ENCODE measurements around the gene FOXK2.
A peak's percentile ranks its signal among the peaks of the same experiment; 100 is the strongest.

Gene FOXK2

GRCh38 chr17:82648742-82649331 is 129.3 kb downstream of the FOXK2 start:
- H3K9me3 ChIP-seq (ENCODE audit: control insufficient read depth, low read length), result no peaks in the 10 kb centered on the region
- DNase-seq, result peak in 1 of 3 donors; percentile 48
- H3K4me3 ChIP-seq (ENCODE audit: insufficient read depth, low read depth, low read length, poor library complexity, severe bottlenecking), result no peak overlapping the region
- H3K27me3 ChIP-seq (replicated peaks; ENCODE audit: control insufficient read depth, insufficient read depth, low read length, poor library complexity, severe bottlenecking), result no peaks in the 10 kb centered on the region
- no peak overlapping the region for H3K27ac ChIP-seq (ENCODE audit: insufficient read depth, low read length, poor library complexity, severe bottlenecking)
- H3K36me3 ChIP-seq (ENCODE audit: control insufficient read depth, insufficient read depth, low read length), result peaks cover 6% of the 10 kb centered on the region
- peaks cover 17% of the 10 kb centered on the region for H3K4me1 ChIP-seq (ENCODE audit: control insufficient read depth, insufficient read depth, low read length, poor library complexity, severe bottlenecking)

- no peak for DNase-seq
- no peak overlapping the region for H3K4me3 ChIP-seq (ENCODE audit: insufficient read depth, low read depth, low read length, poor library complexity, severe bottlenecking)
- no peaks in the 10 kb centered on the region for H3K9me3 ChIP-seq (ENCODE audit: control insufficient read depth, low read length)
- H3K27me3 ChIP-seq (replicated peaks; ENCODE audit: control insufficient read depth, insufficient read depth, low read length, poor library complexity, severe bottlenecking), result no peaks in the 10 kb centered on the region
- H3K27ac ChIP-seq (ENCODE audit: insufficient read depth, low read length, poor library complexity, severe bottlenecking), result no peak overlapping the region
- H3K36me3 ChIP-seq (ENCODE audit: control insufficient read depth, insufficient read depth, low read length), result no peaks in the 10 kb centered on the region
- H3K4me1 ChIP-seq (ENCODE audit: control insufficient read depth, insufficient read depth, low read length, poor library complexity, severe bottlenecking), result peaks cover 17% of the 10 kb centered on the region
Observed at GRCh38 chr17:82649501-82650261, 130.1 kb downstream of the FOXK2 start.

GRCh38 chr17:82650723-82651122 is 131.2 kb downstream of the FOXK2 start:
- H3K36me3 ChIP-seq (ENCODE audit: control insufficient read depth, insufficient read depth, low read length), result no peaks in the 10 kb centered on the region
- no peak for DNase-seq
- peaks cover 15% of the 10 kb centered on the region for H3K4me1 ChIP-seq (ENCODE audit: control insufficient read depth, insufficient read depth, low read length, poor library complexity, severe bottlenecking)

GRCh38 chr17:82653651-82654528 is 134.4 kb downstream of the FOXK2 start:
- Histone ChIP-seq H3K36me3 (ENCODE audit: control insufficient read depth, insufficient read depth, low read length) (no peaks in the 10 kb centered on the region), H3K4me1 (ENCODE audit: control insufficient read depth, insufficient read depth, low read length, poor library complexity, severe bottlenecking) (no peaks in the 10 kb centered on the region), H3K9me3 (ENCODE audit: control insufficient read depth, low read length) (no peaks in the 10 kb centered on the region)

More at GRCh38 chr17:82650723-82651122, 131.2 kb downstream of the FOXK2 start:
- no peaks in the 10 kb centered on the region for H3K27me3 ChIP-seq (replicated peaks; ENCODE audit: control insufficient read depth, insufficient read depth, low read length, poor library complexity, severe bottlenecking)
- no peak overlapping the region for H3K4me3 ChIP-seq (ENCODE audit: insufficient read depth, low read depth, low read length, poor library complexity, severe bottlenecking)
- H3K9me3 ChIP-seq (ENCODE audit: control insufficient read depth, low read length), result no peaks in the 10 kb centered on the region
- H3K27ac ChIP-seq (ENCODE audit: insufficient read depth, low read length, poor library complexity, severe bottlenecking), result peak overlapping the region; percentile 5

More at GRCh38 chr17:82653651-82654528, 134.4 kb downstream of the FOXK2 start:
- Histone ChIP-seq H3K4me3 (ENCODE audit: insufficient read depth, low read depth, low read length, poor library complexity, severe bottlenecking) (no peak overlapping the region), H3K27me3 (replicated peaks; ENCODE audit: control insufficient read depth, insufficient read depth, low read length, poor library complexity, severe bottlenecking) (no peaks in the 10 kb centered on the region), H3K27ac (ENCODE audit: insufficient read depth, low read length, poor library complexity, severe bottlenecking) (no peak overlapping the region)
- no peak for DNase-seq
